Loucy (cell line): ENCODE data around the gene ALDH4A1.

Experiments
- H2AFZ ChIP-seq: fragments of 200-600 bp; sonication (generic); 2 replicates; pipeline ENCODE4 v1.6.0; 2016; ENCODE audit warnings: antibody characterized with exemption, mild to moderate bottlenecking, low read length, moderate library complexity
- H3F3A ChIP-seq: fragments of 200-600 bp; 2 replicates; pipeline ENCODE4 v1.6.0; 2016; ENCODE audit warnings: antibody characterized with exemption, low read depth, mild to moderate bottlenecking
- H3K27me3 ChIP-seq: fragments of 200-600 bp; sonication (generic); 2 replicates; pipeline ENCODE4 v1.6.1; 2014; ENCODE audit warnings: low read length, mild to moderate bottlenecking; ENCODE audit not compliant: insufficient read depth, poor library complexity, severe bottlenecking
- H3K36me3 ChIP-seq: fragments of 200-600 bp; sonication (generic); 2 replicates; pipeline ENCODE4 v1.6.1; 2016; ENCODE audit warnings: low read length; ENCODE audit not compliant: insufficient read depth
- H3K4me1 ChIP-seq: fragments of 200-600 bp; sonication (generic); 2 replicates; pipeline ENCODE4 v1.5.1; 2014; ENCODE audit warnings: low read length, mild to moderate bottlenecking; ENCODE audit not compliant: insufficient read depth, poor library complexity, severe bottlenecking
- H3K4me2 ChIP-seq: fragments of 200-600 bp; sonication (generic); 2 replicates; pipeline ENCODE4 v1.6.0; 2014; ENCODE audit warnings: antibody characterized with exemption, low read length, low read depth, mild to moderate bottlenecking; ENCODE audit not compliant: poor library complexity, severe bottlenecking
- H3K4me3 ChIP-seq: fragments of 200-600 bp; sonication (generic); 2 replicates; pipeline ENCODE4 v1.5.1; 2014; ENCODE audit warnings: low read length, mild to moderate bottlenecking, mixed read lengths; ENCODE audit not compliant: poor library complexity, severe bottlenecking
- H3K79me2 ChIP-seq: fragments of 200-600 bp; sonication (generic); 2 replicates; pipeline ENCODE4 v1.6.1; 2014; ENCODE audit warnings: low read length; ENCODE audit not compliant: insufficient read depth
- H3K9ac ChIP-seq: fragments of 200-600 bp; sonication (generic); 2 replicates; pipeline ENCODE4 v1.6.0; 2014; ENCODE audit warnings: mild to moderate bottlenecking, low read depth, low read length, moderate library complexity; ENCODE audit not compliant: poor library complexity, severe bottlenecking
- H3K9me2 ChIP-seq: fragments of 200-600 bp; sonication (generic); replicated peaks from 2 replicates; pipeline ENCODE4 v1.6.1; 2016; ENCODE audit warnings: low read depth, low read length, mixed read lengths
- H3K9me3 ChIP-seq: fragments of 200-600 bp; sonication (generic); 2 replicates; pipeline ENCODE4 v1.6.1; 2014; ENCODE audit warnings: mild to moderate bottlenecking, antibody characterized with exemption, low read length, low read depth; ENCODE audit not compliant: insufficient read depth
- H4K20me1 ChIP-seq: fragments of 200-600 bp; sonication (generic); 2 replicates; pipeline ENCODE4 v1.6.0; 2014; ENCODE audit warnings: antibody characterized with exemption, low read length, mild to moderate bottlenecking; ENCODE audit not compliant: insufficient read depth, poor library complexity, severe bottlenecking
- CTCF ChIP-seq: fragments of 200-600 bp; sonication (generic); conservative IDR thresholded peaks from 2 replicates; pipeline ENCODE4 v1.5.1; 2014; ENCODE audit warnings: mild to moderate bottlenecking, antibody characterized with exemption, low read length
- EZH2phosphoT487 ChIP-seq: fragments of 200-600 bp; IDR thresholded peaks from 2 replicates; pipeline ENCODE4 v1.6.1; 2018; ENCODE audit warnings: antibody characterized with exemption, mild to moderate bottlenecking, moderate library complexity, borderline replicate concordance

Gene ALDH4A1

GRCh38 chr1:18938008-18938706 lies 35.8 kb upstream of the ALDH4A1 start:
- H3K4me1 ChIP-seq = peaks cover 4% of the 10 kb centered on the region
- no peaks in the 10 kb centered on the region for H3K27me3 ChIP-seq
- no peaks in the 10 kb centered on the region for H3F3A ChIP-seq
- peaks cover 72% of the 10 kb centered on the region for H3K79me2 ChIP-seq
- H4K20me1 ChIP-seq = no peaks in the 10 kb centered on the region
- H3K9me3 ChIP-seq = no peaks in the 10 kb centered on the region
- no peak overlapping the region for H3K4me2 ChIP-seq
- no peak overlapping the region for H2AFZ ChIP-seq
- no peak overlapping the region for H3K9ac ChIP-seq
- H3K4me3 ChIP-seq = no peak overlapping the region
- no peaks in the 10 kb centered on the region for H3K36me3 ChIP-seq
- H3K9me2 ChIP-seq = no peaks in the 10 kb centered on the region
- no peak for TF ChIP-seq EZH2phosphoT487
- TF ChIP-seq CTCF = no peak

DNA sequence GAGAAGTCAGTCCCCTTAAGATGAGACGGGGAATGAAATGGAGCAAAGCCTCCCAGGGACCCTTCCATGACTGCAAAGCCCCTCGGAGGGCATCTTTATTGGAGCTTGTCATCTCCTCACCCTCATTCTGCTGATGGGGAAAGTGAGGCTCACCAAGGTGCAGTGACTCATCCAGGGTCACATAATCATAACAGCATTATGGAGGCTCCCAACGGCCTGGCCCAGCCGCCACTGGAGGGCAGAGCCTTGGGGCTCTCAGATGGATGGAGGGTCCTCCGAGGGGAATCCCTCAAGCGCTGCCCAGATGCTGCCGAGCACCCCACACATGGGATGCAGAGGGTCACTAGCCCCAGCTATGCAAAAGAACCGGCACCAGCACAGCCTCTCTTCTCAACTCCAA lies 35.2 kb upstream of the ALDH4A1 start:
- TF ChIP-seq CTCF = no peak
- TF ChIP-seq EZH2phosphoT487 = no peak
- peaks cover 4% of the 10 kb centered on the region for H3K4me1 ChIP-seq
- H3K79me2 ChIP-seq = peaks cover 78% of the 10 kb centered on the region
- no peaks in the 10 kb centered on the region for H3K9me2 ChIP-seq
- no peaks in the 10 kb centered on the region for H4K20me1 ChIP-seq
- no peaks in the 10 kb centered on the region for H3K9me3 ChIP-seq
- H3K36me3 ChIP-seq = no peaks in the 10 kb centered on the region
- H3K4me2 ChIP-seq = no peak overlapping the region
- H3K4me3 ChIP-seq = no peak overlapping the region
- H3K9ac ChIP-seq = no peak overlapping the region
- H3F3A ChIP-seq = no peaks in the 10 kb centered on the region
- H2AFZ ChIP-seq = no peak overlapping the region
- no peaks in the 10 kb centered on the region for H3K27me3 ChIP-seq

- Histone ChIP-seq H3K9me2 (no peaks in the 10 kb centered on the region), H3K4me3 (no peak overlapping the region), H3K9me3 (no peaks in the 10 kb centered on the region), H3K9ac (no peak overlapping the region), H3K4me2 (no peak overlapping the region), H3K79me2 (peaks cover 78% of the 10 kb centered on the region), H3K27me3 (no peaks in the 10 kb centered on the region), H3K36me3 (no peaks in the 10 kb centered on the region), H3F3A (no peaks in the 10 kb centered on the region), H4K20me1 (no peaks in the 10 kb centered on the region), H2AFZ (no peak overlapping the region), H3K4me1 (peaks cover 4% of the 10 kb centered on the region)
- TF ChIP-seq EZH2phosphoT487 (no peak), CTCF (no peak)
These were observed 34.6 kb upstream of the ALDH4A1 start for GRCh38 chr1:18936814-18937481.
